ENCODE data around the gene GBA2. TPM values are rescaled to one million over a fixed set of nuclear protein-coding genes. Genes with fewer than 3 reads are reported as not detected.
A peak's percentile ranks its signal among the peaks of the same experiment; 100 is the strongest.

GBA2 gene
- total and polyA plus RNA-seq, 9 donors: 27.8 to 73.2 (median 44.5) TPM

DNA sequence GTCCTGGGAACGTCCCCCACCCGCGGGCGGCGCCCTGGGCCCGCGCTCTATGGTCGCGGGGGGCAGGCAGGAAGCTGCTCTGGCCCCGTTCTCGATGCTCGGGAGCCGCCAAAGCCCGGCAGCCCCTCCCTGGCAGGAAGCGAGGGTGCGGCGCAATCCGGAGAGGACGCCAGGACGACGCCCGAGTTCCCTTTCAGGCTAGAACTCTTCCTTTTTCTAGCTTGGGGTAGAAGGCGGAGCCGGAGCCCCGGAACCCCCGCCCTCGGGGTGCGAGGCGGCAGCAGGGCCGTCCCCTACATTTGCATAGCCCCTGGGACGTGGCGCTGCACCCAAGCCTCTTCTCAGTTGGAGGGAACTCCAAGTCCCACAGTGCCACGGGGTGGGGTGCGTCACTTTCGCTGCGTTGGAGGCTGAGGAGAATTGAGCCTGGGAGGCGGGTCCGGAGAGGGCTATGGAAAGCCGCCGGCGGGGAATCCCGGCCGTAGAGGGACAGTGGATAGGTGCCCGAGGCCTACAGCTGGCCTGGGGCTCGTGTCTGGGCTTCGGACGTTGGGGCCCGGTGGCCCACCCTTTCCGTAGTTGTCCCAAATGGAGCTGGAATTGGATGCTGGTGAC is 16.7 kb downstream of the GBA2 start, which contains the start of the genes CREB3 and TLN1:
CREB3 (plus strand) TSS at position 482 of the 615 bp plus-strand sequence; CDS start at position 589, 107 bp downstream.
TLN1 (minus strand) TSS at position 11 of the 615 bp plus-strand sequence. CDS start 6,501 bp downstream, outside the sequence.
- intact Hi-C loops (cut with DNase I): loop anchor here in 1 of 4 donors (5.0 kb wide), 1 partner anchor 70 kb away; no protein-coding TSS in a partner anchor
- Histone ChIP-seq H3K9me3 (no peaks in the 10 kb centered on the region), H3K27me3 (no peaks in the 10 kb centered on the region), H3K4me1 (ENCODE audit: insufficient read depth) (peaks cover 30% of the 10 kb centered on the region), H3K4me3 (peak within 1 kb of the TSS; percentile 92), H3K27ac (peak within 1 kb of the TSS; percentile 92 to 96), H3K36me3 (no peaks in the 10 kb centered on the region)
- peak; percentile 95 to 98 (median 97) for DNase-seq
- 0% methylated on average over 28 to 49 of the region's 49 CpGs for WGBS, 3 donors
- peak; percentile 73 for TF ChIP-seq EP300 (IDR thresholded peaks at IDR 0.05)
- peak; percentile 60 for TF ChIP-seq POLR2A (IDR thresholded peaks at IDR 0.05)
- TF ChIP-seq, protein P1, sequence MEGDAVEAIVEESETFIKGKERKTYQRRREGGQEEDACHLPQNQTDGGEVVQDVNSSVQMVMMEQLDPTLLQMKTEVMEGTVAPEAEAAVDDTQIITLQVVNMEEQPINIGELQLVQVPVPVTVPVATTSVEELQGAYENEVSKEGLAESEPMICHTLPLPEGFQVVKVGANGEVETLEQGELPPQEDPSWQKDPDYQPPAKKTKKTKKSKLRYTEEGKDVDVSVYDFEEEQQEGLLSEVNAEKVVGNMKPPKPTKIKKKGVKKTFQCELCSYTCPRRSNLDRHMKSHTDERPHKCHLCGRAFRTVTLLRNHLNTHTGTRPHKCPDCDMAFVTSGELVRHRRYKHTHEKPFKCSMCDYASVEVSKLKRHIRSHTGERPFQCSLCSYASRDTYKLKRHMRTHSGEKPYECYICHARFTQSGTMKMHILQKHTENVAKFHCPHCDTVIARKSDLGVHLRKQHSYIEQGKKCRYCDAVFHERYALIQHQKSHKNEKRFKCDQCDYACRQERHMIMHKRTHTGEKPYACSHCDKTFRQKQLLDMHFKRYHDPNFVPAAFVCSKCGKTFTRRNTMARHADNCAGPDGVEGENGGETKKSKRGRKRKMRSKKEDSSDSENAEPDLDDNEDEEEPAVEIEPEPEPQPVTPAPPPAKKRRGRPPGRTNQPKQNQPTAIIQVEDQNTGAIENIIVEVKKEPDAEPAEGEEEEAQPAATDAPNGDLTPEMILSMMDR (IDR thresholded peaks at IDR 0.05): no peak

DNA sequence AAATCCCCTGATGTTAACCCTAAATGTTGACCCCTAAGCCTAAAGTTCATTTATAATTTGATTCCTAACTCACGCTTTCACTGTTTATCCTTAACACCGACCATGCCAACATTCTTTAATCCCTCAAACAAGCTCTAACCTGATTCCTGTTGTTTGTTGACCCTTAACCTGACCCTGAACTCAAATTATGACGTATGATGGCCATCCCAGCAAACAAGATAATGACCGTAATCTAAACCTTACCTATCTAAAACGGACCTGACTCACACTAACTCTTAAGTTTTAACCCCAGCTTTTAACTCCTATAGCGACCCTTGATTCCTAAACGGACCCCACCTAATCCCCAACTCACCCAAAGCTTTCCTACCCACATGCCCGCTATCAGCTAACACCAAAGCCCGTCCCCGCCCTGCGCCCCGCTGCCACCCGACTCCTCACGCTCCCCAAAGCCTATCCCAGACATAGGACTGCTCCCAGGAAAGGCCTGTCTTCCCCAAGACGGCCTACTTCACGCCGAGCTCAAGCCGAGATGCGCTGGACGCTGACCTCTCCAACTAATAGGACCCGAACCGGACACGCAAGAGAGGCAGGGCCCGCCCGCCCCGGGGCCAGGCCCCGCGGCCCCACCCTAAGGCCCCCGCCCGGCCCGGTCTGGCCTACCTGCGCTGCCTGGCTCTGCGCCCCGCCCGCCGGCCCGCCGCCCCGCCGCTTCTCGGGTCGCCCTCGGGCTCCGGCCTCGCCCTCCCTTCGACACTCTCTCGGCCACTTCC is 17.4 kb downstream of the GBA2 start:
- no peak for DNase-seq
- intact Hi-C loops (cut with DNase I): loop anchor here in 1 of 4 donors (5.0 kb wide), 1 partner anchor 69 kb away; no protein-coding TSS in a partner anchor

DNA sequence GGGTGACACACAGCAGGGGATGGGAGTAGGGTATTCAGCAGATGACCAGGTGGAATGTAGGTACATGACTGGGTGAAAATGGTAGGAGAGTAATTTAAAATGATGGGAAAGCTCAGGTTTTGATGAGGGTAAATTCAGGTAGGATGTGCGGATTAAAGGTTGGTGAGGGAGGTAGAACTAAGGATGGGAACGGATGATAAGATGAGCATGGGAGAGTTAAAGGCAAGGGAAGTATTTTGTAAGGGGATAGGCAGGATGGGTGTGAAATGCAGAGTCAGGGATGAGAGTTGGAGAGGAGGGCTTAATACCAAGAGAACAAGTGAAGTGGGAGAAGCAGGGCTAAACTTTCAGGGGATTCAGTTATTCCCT is 18.6 kb downstream of the GBA2 start:
- DNase-seq: no peak
- no peaks in the 10 kb centered on the region for H3K36me3 ChIP-seq
- no peaks in the 10 kb centered on the region for H3K27me3 ChIP-seq
- H3K9me3 ChIP-seq: no peaks in the 10 kb centered on the region
- H3K27ac ChIP-seq: peak overlapping the region; percentile 92 to 96
- WGBS, 3 donors: 61 to 67% (median 64%) methylated on average over 2 of the region's 2 CpGs
- TF ChIP-seq, protein P1 (IDR thresholded peaks at IDR 0.05): no peak
- TF ChIP-seq POLR2A (IDR thresholded peaks at IDR 0.05) (no peak), EP300 (IDR thresholded peaks at IDR 0.05) (no peak)
- peak overlapping the region; percentile 92 for H3K4me3 ChIP-seq
- H3K4me1 ChIP-seq (ENCODE audit: insufficient read depth): peaks cover 34% of the 10 kb centered on the region
- intact Hi-C loops (cut with DNase I): loop anchor here in 1 of 4 donors (5.0 kb wide), 1 partner anchor 68 kb away; no protein-coding TSS in a partner anchor

More for the DNA sequence above, 17.4 kb downstream of the GBA2 start:
- H3K36me3 ChIP-seq: no peaks in the 10 kb centered on the region
- peaks cover 34% of the 10 kb centered on the region for H3K4me1 ChIP-seq (ENCODE audit: insufficient read depth)
- WGBS, 3 donors: 0 to 2% (median 2%) methylated on average over 29 to 47 of the region's 47 CpGs
- peak overlapping the region; percentile 92 for H3K4me3 ChIP-seq
- H3K9me3 ChIP-seq: no peaks in the 10 kb centered on the region
- no peaks in the 10 kb centered on the region for H3K27me3 ChIP-seq
- H3K27ac ChIP-seq: peak overlapping the region; percentile 92 to 96
- TF ChIP-seq EP300 (IDR thresholded peaks at IDR 0.05): no peak
- no peak for TF ChIP-seq POLR2A (IDR thresholded peaks at IDR 0.05)
- TF ChIP-seq, protein P1 (IDR thresholded peaks at IDR 0.05): no peak

DNA sequence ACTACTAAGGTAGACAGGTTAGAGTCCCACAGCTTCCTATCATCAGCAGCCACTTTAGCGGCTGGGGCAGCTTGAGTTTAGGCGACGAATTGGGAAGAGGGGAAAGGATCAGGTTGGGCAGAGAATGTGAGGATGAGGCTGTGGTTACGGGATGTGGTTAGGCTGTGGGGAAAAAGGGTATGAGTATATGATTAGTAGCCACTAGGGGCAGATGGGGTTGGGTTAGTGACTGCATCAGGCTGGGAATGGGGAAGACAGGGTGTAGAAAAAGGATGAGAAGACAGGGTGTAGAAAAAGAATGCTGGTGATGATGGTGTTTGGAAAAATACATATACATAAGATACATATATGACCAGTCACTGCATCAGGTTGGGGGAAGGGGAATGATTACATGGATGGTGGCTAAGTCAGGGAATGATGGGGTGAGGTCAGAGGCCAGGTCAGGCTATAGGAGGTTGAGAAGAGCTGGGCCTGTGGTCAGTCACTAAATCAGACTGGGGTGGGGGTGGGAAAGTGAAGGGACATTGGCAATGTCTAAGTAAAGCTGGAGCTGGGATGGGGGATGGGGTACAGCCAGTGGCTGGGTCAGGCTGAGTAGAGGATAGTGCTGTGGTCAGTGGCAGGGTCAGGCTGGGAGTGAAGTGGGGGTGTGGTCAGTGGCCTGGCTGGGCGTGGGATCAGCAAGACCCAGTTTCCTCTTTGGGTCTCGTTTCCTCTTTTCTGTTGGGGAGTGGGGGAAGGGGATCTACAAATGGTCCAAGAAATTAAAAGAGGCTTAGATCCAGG is 19.1 kb downstream of the GBA2 start:
- peak overlapping the region; percentile 92 to 96 for H3K27ac ChIP-seq
- H3K27me3 ChIP-seq: no peaks in the 10 kb centered on the region
- 9 to 21% (median 14%) methylated on average over 6 of the region's 6 CpGs for WGBS, 3 donors
- H3K4me1 ChIP-seq (ENCODE audit: insufficient read depth): peaks cover 34% of the 10 kb centered on the region
- intact Hi-C loops (cut with DNase I): loop anchor here in 3 of 4 donors (5.0 kb wide), 4 partner anchors 38 to 743 kb away; partner anchors contain the start of genes CCDC107 (in 1 of the 3), DNAJB5 (in 1 of the 3) and RMRP (in 1 of the 3)
- TF ChIP-seq EP300 (IDR thresholded peaks at IDR 0.05) (no peak), POLR2A (IDR thresholded peaks at IDR 0.05) (no peak)
- TF ChIP-seq, protein P1 (IDR thresholded peaks at IDR 0.05): peak in 1 of 3 donors; percentile 11
- H3K9me3 ChIP-seq: no peaks in the 10 kb centered on the region
- H3K4me3 ChIP-seq: peak overlapping the region; percentile 92
- H3K36me3 ChIP-seq: no peaks in the 10 kb centered on the region
- DNase-seq: peak in 2 of 5 donors; percentile 44 to 51
